GM18873 (cell line): ENCODE measurements around the gene PEX14.

ENCODE experiments used
- ATAC-seq: cut with Tn5 transposase; IDR thresholded peaks from one replicate; pipeline ENCODE4 v1.9.1; 2021; ENCODE audit warnings: mild to moderate bottlenecking, moderate library complexity, moderate number of reproducible peaks; ENCODE audit not compliant: unreplicated experiment, low FRiP score

PEX14 gene

GRCh38 chr1:10537082-10537766, 62.5 kb downstream of the PEX14 start:
- ATAC-seq = no peak

GRCh38 chr1:10538646-10539355, 64.1 kb downstream of the PEX14 start:
- no peak for ATAC-seq

GRCh38 chr1:10539411-10540043, 64.8 kb downstream of the PEX14 start:
- ATAC-seq = no peak

- no peak for ATAC-seq
Measured at GRCh38 chr1:10540277-10541005, 65.7 kb downstream of the PEX14 start.

GRCh38 chr1:10541286-10541685, 66.5 kb downstream of the PEX14 start:
- ATAC-seq = no peak

DNA sequence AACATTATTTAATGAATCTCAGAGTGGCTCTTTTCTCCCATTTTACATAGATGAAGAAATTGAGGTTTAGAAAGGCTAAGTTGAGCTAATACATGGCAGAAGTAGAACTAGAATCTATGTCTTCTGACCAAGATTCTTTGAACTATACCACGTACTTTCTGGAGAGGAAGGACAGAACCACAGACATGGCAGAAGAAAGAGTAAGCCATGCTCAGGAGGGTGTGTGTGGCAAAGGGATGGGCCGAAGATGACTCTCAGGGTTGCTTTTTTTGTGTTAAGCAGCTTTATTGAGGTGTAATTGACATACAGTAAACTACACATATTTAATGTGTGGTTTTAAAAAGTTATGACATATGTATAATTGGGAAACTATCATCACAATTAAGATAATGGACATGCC, 69.5 kb downstream of the PEX14 start:
- ATAC-seq = no peak

GRCh38 chr1:10546896-10547295, 72.1 kb downstream of the PEX14 start:
- no peak for ATAC-seq

DNA sequence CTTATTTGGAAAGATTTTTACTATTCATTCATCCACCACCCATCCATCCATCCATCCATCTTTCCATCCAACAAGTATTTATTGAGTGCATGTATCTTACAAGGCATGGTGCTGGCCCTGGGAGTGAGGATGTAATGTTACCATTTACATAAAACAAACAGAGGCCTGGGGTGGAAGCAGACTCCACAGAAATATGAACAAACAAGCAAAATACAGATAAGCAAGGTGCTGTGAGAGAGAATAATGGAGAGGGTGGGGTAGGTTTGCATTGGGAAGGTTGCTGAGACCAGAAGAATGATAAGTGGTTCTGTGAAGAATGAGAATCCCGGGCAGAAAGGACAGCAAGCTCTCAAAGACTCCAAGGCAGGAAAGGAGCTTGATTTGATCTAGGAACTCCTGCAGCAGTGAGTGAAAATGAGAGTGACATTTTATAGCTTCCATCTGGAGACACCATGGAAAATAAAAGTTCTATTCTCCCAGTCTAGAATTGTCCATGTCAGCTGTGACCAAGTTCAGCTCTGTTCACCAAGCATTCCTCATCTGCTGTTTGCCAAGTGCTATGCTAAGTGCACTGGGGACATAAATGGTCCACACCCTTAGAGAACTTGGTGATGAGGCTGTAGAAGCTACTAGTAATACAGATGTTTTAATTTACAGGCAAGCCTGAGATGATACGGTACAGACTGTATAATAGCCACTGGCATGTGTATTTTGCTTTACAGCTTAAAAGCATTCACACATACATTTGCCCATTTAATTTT, 75.3 kb downstream of the PEX14 start:
- no peak for ATAC-seq

DNA sequence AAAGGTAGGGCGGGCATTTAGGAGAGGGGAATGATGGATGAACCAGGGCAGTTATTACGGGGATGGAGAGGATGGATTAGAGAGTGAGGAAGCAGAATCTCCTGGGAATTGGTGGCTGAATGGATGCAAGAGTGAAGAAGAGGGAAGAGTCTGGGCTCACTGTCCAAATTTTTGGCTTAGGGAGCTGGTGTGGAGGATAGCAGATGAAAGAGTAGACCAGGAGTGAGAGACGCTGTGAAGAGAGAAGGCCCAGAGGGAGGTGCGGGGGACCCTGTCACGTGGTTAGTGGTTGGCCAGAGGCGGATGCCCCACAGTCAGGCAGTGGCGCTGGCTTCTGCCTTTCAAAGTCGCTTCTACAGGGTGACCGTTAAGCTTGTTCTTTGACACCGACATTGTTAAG, 78.4 kb downstream of the PEX14 start:
- ATAC-seq = no peak

DNA sequence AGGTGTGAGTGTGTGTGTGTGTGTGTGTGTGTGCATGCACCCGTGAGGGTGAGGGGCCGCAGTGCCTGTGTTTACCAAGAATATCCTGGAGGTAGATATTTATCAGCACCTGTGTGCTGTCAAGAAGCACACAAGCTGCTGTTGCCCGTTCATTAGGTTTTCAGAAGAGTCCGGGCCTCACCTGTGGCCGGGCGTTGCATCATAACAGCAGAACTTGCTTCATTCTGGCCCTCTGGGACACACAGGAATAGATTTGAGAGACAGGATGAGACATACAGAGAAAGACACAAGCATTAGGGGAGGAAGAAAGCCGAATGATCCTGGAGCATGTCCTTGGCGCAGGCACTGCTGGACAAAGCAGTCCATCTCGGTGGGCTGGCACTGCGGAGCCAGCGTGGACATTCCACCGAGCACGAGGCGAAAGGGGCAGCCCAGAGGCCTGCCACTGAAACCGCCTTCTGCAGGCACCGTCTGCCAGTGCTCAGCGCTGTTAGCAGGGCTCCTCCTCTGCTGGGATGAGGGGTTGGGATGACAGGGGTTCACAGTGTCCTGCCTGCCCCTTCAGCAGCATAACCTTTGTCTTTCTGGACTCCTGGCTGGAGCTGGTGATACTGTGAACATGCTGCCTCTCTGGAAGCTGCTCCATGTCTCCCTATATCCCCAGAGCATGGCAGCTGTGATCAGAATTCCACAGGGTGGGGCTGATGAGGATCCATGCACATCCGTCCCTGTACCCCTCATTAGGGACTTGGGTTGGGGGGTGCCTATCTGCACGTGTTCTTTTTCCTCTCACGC, 81.1 kb downstream of the PEX14 start:
- no peak for ATAC-seq

- no peak for ATAC-seq
Measured at GRCh38 chr1:10556430-10557005, 81.8 kb downstream of the PEX14 start.

GRCh38 chr1:10557714-10558113, 83.0 kb downstream of the PEX14 start:
- ATAC-seq = no peak

DNA sequence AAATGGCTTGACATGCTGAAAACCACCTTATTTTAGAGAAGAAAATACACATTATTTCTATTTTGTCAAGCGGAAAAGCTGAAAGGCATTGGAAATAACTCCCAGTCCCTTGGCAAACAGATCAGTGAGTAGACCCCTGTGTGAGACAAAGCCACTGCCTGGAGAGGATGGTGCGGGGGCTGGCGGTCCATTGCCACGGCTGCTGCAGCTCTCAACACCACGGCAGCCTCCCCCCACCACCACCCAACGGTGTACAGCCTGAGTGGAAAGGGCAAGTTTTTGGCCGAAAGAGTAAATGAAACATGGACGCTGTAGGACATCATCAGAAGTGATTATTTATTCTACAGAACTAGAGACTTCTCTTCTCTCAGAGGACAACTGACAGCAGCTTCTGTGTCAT, 84.6 kb downstream of the PEX14 start:
- no peak for ATAC-seq

GRCh38 chr1:10561497-10561896, 86.7 kb downstream of the PEX14 start:
- no peak for ATAC-seq

DNA sequence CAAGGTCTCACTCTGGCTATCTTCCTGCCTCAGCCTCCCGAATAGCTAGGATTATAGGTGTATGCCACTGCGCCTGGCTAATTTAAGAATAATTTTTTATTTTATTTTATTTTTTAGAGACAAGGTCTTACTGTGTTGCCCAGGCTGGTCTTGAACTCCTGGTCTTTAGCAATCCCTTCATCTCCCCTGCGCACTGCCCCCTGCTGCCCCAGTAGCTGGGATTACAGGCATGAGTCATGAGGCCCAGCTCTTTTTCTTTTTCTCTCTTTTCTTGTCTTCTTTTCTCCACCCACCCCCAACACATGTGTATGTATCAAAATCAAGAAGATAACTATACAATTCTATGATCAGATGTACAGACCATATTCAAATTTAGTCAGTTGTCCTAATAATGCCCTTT, 87.2 kb downstream of the PEX14 start:
- no peak for ATAC-seq

GRCh38 chr1:10564063-10564462, 89.3 kb downstream of the PEX14 start:
- no peak for ATAC-seq

DNA sequence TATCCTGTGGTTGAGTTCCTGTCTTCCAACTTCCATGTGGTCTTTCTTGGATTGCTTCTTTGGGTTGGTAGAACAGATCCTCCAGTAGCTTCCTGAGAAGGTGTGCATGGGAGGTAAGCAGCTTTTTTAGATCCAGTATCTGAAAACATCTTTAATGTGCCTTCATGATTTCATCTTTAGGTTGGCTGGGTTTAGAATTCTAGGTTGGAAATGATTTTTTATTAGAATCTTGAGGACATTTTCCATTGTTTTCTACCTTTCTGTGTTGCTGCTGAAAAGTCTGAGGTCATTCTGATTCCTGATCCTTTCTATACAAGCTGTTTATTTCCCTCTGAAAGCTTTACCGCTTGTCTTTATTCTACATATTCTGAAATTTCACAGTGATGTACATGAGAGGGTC, 94.8 kb downstream of the PEX14 start:
- ATAC-seq = no peak

- no peak for ATAC-seq
Measured at GRCh38 chr1:10575616-10576015, 100.9 kb downstream of the PEX14 start.

DNA sequence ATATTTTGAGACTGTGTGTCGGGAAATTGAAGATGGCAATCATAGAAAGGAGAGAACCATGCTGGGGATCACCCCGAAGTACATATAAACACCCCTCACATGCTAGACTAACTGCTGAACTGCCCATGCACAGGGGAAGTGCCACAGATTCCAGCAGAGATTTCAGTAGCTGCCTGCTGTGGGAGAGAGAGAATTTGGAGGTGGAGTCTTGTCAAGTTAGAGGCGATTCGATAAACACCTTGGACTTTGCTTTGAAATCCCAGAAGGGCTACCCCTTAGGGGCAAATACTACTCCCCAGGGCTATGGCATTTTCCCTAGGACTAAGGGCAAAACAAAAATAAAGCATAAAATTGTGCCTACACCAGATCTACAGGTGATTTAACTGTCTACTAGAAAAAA, 103.3 kb downstream of the PEX14 start:
- ATAC-seq = no peak
